ENCODE results near the gene NCOA1. TPM values are rescaled to one million over a fixed set of nuclear protein-coding genes. Genes with fewer than 3 reads are reported as not detected.

The NCOA1 gene
- total RNA-seq, 1 experiment from 2014 or later = 37.1 TPM

DNA sequence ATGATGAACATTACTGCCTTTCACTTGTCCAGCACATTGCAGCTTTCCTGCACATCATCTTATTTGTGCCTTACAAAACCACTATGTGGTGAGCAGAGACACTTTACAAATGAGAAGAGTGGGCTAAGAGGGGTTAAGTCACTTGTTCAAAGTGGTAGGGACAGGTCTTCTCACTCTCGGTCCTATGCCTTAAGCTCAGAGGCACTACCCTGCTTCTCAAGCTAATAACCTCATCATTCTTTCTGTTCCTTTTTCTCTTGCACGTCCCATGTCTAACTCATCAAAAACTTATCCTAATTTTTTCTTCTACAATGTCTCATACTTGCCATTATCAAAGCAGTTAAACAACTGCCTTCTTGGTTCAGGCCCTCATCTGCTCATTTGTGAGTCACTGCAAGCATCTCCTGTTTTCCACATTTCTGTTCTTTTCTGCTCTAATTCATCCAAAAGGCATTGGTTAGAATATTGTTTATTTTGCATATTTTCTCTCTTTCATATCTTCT is 21.9 kb upstream of the NCOA1 start:
- CTCF ChIA-PET = interaction anchor here (0.9 kb wide), 1 partner anchor 119 kb away, joined by 3 read pairs; no protein-coding TSS in a partner anchor
- no TSS peak for BruUV-seq (replicated peaks)
- no peaks in the 10 kb centered on the region for H3K27me3 Mint-ChIP-seq (ENCODE audit: insufficient read depth, unreplicated experiment)
- intact Hi-C loops (cut with micrococcal nuclease; ENCODE audit: unreplicated experiment) = loop anchor here (5.0 kb wide), 1 partner anchor 52 kb away; no protein-coding TSS in a partner anchor
- Histone ChIP-seq H3K27me3 (replicated peaks; ENCODE audit: control insufficient read depth, insufficient read depth, low read length) (no peaks in the 10 kb centered on the region), H3K4me3 (ENCODE audit: low read depth, low read length) (no peak overlapping the region), H3K9me3 (no peaks in the 10 kb centered on the region), H3K4me1 (peaks cover 24% of the 10 kb centered on the region), H3K36me3 (ENCODE audit: control insufficient read depth, insufficient read depth, low read length) (no peaks in the 10 kb centered on the region)
- POLR2A ChIA-PET = no interaction called here
- TF ChIP-seq, protein P1, sequence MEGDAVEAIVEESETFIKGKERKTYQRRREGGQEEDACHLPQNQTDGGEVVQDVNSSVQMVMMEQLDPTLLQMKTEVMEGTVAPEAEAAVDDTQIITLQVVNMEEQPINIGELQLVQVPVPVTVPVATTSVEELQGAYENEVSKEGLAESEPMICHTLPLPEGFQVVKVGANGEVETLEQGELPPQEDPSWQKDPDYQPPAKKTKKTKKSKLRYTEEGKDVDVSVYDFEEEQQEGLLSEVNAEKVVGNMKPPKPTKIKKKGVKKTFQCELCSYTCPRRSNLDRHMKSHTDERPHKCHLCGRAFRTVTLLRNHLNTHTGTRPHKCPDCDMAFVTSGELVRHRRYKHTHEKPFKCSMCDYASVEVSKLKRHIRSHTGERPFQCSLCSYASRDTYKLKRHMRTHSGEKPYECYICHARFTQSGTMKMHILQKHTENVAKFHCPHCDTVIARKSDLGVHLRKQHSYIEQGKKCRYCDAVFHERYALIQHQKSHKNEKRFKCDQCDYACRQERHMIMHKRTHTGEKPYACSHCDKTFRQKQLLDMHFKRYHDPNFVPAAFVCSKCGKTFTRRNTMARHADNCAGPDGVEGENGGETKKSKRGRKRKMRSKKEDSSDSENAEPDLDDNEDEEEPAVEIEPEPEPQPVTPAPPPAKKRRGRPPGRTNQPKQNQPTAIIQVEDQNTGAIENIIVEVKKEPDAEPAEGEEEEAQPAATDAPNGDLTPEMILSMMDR (IDR thresholded peaks at IDR 0.05; ENCODE audit: insufficient read depth in 1 of 2, low read depth in 1 of 2, low read length in 1 of 2, severe bottlenecking in 1 of 2, unreplicated experiment in 1 of 2) = no peak
- no peaks in the 10 kb centered on the region for H3K9me3 Mint-ChIP-seq (ENCODE audit: unreplicated experiment)
- H3K36me3 Mint-ChIP-seq (ENCODE audit: insufficient read depth, unreplicated experiment) = no peaks in the 10 kb centered on the region
- DNase-seq = no peak
- no peak overlapping the region for H3K4me3 Mint-ChIP-seq (ENCODE audit: unreplicated experiment)
- peaks cover 19% of the 10 kb centered on the region for H3K4me1 Mint-ChIP-seq (ENCODE audit: low read depth, unreplicated experiment)
- peak overlapping the region; percentile 7 for H3K27ac Mint-ChIP-seq (ENCODE audit: unreplicated experiment)

DNA sequence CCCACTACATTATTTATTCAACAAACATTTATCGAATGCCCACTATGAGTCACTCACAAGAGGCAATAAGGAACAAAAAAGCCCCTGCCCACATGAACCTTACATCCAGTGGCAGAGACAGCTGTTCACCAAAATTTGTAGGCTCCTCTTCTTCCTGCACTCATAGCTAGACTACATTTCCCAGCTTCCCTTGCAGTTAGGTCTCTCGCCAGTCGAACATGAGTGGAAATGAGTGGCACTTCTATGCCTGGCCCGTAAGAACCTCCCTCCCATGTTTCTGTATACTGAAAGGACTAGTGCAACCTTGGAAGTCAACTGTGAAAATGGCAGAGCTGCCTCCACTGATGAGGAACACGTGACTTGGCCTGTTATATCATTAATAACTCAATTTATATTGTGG is 19.4 kb upstream of the NCOA1 start:
- intact Hi-C loops (cut with micrococcal nuclease; ENCODE audit: unreplicated experiment) = no loop called here
- TF ChIP-seq, protein P1 (IDR thresholded peaks at IDR 0.05; ENCODE audit: insufficient read depth in 1 of 2, low read depth in 1 of 2, low read length in 1 of 2, severe bottlenecking in 1 of 2, unreplicated experiment in 1 of 2) = no peak
- Mint-ChIP-seq H3K4me1 (ENCODE audit: low read depth, unreplicated experiment) (peaks cover 14% of the 10 kb centered on the region), H3K27ac (ENCODE audit: unreplicated experiment) (no peak overlapping the region), H3K9me3 (ENCODE audit: unreplicated experiment) (no peaks in the 10 kb centered on the region), H3K27me3 (ENCODE audit: insufficient read depth, unreplicated experiment) (no peaks in the 10 kb centered on the region), H3K36me3 (ENCODE audit: insufficient read depth, unreplicated experiment) (no peaks in the 10 kb centered on the region), H3K4me3 (ENCODE audit: unreplicated experiment) (no peak overlapping the region)
- Histone ChIP-seq H3K4me3 (ENCODE audit: low read depth, low read length) (no peak overlapping the region), H3K4me1 (peaks cover 16% of the 10 kb centered on the region), H3K9me3 (no peaks in the 10 kb centered on the region), H3K36me3 (ENCODE audit: control insufficient read depth, insufficient read depth, low read length) (no peaks in the 10 kb centered on the region), H3K27me3 (replicated peaks; ENCODE audit: control insufficient read depth, insufficient read depth, low read length) (no peaks in the 10 kb centered on the region)
- ChIA-PET CTCF (no interaction called here), POLR2A (interaction anchor here (0.6 kb wide), 1 partner anchor 157 kb away, joined by 4 read pairs; no protein-coding TSS in a partner anchor)
- BruUV-seq (replicated peaks) = no TSS peak
- DNase-seq = no peak

DNA sequence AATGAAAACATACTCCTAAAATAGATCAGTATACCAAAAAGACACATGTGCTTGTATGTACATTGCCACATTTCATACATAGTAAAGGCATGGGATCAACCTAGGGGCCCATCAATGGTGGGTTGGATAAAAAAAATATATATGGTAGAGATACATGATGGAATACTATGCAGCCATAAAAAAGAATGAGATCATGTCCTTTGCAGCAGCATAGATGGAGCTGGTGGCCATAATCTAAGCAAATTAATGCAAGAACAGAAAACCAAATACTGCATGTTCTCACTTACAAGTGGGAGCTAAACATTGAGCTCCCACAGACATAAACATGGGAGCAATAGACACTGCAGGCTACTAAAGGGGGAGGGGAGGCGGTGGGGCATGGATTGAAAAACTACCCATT is 18.6 kb upstream of the NCOA1 start:
- peaks cover 13% of the 10 kb centered on the region for H3K4me1 Mint-ChIP-seq (ENCODE audit: low read depth, unreplicated experiment)
- no peak overlapping the region for H3K27ac Mint-ChIP-seq (ENCODE audit: unreplicated experiment)
- no peak for DNase-seq
- TF ChIP-seq, protein P1 (IDR thresholded peaks at IDR 0.05; ENCODE audit: insufficient read depth in 1 of 2, low read depth in 1 of 2, low read length in 1 of 2, severe bottlenecking in 1 of 2, unreplicated experiment in 1 of 2) = no peak
- Histone ChIP-seq H3K9me3 (no peaks in the 10 kb centered on the region), H3K4me3 (ENCODE audit: low read depth, low read length) (no peak overlapping the region), H3K36me3 (ENCODE audit: control insufficient read depth, insufficient read depth, low read length) (no peaks in the 10 kb centered on the region), H3K4me1 (peaks cover 13% of the 10 kb centered on the region), H3K27me3 (replicated peaks; ENCODE audit: control insufficient read depth, insufficient read depth, low read length) (no peaks in the 10 kb centered on the region)
- intact Hi-C loops (cut with micrococcal nuclease; ENCODE audit: unreplicated experiment) = no loop called here
- no peaks in the 10 kb centered on the region for H3K9me3 Mint-ChIP-seq (ENCODE audit: unreplicated experiment)
- ChIA-PET POLR2A (no interaction called here), CTCF (no interaction called here)
- BruUV-seq (replicated peaks) = no TSS peak
- no peaks in the 10 kb centered on the region for H3K36me3 Mint-ChIP-seq (ENCODE audit: insufficient read depth, unreplicated experiment)
- H3K27me3 Mint-ChIP-seq (ENCODE audit: insufficient read depth, unreplicated experiment) = no peaks in the 10 kb centered on the region
- no peak overlapping the region for H3K4me3 Mint-ChIP-seq (ENCODE audit: unreplicated experiment)

Measured in Caco-2 (cell line).